Hematopoietic multipotent progenitor cell (in vitro differentiated cells): ENCODE measurements around the gene CCDC34. TPM values are rescaled to one million over a fixed set of nuclear protein-coding genes. Genes with fewer than 3 reads are reported as not detected.

ENCODE experiments used
- DNase-seq, 3 donors: peaks; one replicate each; pipeline ENCODE4 v3.0.0-alpha.2; 2011 to 2015; ENCODE audit warnings: low read depth in 2 of 3, low spot score in 2 of 3
- total RNA-seq: library from RNA; depleted of rRNA; stranded (reverse); fragments of >200 nt; gene quantifications from one replicate; pipeline ENCODE4 v1.2.3, GENCODE V29; 2012

The CCDC34 gene
- total RNA-seq, result 3.5 TPM

- peak; percentile 86 to 95 (median 92) for DNase-seq
These were observed at the start of gene CCDC34 for GRCh38 chr11:27362749-27363575. CCDC34 (minus strand) TSS chr11:27363215; CDS start chr11:27363194, 21 bp downstream.

- no peak for DNase-seq
These were observed 49.2 kb upstream of the CCDC34 start for GRCh38 chr11:27412192-27412691.

- no peak for DNase-seq
These were observed 48.3 kb upstream of the CCDC34 start for GRCh38 chr11:27411328-27411727.

- DNase-seq, result no peak
These were observed 47.3 kb upstream of the CCDC34 start for GRCh38 chr11:27410272-27410671.

GRCh38 chr11:27409742-27410141 lies 46.7 kb upstream of the CCDC34 start:
- no peak for DNase-seq

GRCh38 chr11:27409049-27409448 lies 46.0 kb upstream of the CCDC34 start:
- no peak for DNase-seq

- no peak for DNase-seq
These were observed 45.3 kb upstream of the CCDC34 start for GRCh38 chr11:27408246-27408800.

GRCh38 chr11:27406498-27407354 lies 43.7 kb upstream of the CCDC34 start:
- DNase-seq, result no peak

- no peak for DNase-seq
These were observed 42.1 kb upstream of the CCDC34 start for GRCh38 chr11:27405134-27405533.

DNA sequence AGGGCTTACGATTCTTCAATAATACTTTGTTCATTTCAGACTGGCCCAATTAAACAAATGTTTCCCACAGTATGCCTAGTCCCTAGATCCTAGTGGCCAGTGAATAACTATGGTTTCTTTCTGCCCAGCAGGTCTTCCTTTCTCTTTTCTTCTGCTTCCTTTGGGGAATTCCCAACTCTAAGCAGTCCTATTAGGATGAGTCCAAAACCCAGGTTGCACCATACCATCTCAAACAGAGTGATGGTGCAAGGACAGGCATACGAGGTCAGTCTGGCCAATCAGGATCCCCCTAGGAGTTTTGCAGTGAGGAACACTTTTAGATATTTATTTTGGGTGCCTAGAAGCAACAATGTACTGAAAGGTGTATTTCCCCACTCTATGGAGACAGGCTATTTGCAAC lies 41.4 kb upstream of the CCDC34 start:
- DNase-seq, result no peak

GRCh38 chr11:27403195-27403594 lies 40.2 kb upstream of the CCDC34 start:
- no peak for DNase-seq

DNA sequence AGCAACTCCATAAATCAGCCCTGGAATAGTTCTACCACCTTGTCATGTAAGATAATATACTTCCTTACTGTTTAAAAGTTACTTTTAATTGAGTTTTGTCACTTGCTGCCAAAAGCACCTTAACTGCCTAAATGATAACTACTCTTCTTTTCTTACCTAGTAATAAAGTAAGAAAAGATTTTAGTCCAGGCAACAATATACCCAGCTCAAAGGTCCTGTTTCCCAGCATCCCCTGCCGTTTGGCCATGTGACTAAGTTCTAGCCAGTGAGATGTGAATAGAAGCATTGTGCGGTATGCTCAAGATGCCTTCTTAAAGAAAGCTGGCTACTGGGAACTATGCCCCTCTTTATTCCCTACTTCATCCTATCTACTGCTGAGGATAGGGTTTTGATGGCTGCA lies 39.4 kb upstream of the CCDC34 start:
- no peak for DNase-seq

DNA sequence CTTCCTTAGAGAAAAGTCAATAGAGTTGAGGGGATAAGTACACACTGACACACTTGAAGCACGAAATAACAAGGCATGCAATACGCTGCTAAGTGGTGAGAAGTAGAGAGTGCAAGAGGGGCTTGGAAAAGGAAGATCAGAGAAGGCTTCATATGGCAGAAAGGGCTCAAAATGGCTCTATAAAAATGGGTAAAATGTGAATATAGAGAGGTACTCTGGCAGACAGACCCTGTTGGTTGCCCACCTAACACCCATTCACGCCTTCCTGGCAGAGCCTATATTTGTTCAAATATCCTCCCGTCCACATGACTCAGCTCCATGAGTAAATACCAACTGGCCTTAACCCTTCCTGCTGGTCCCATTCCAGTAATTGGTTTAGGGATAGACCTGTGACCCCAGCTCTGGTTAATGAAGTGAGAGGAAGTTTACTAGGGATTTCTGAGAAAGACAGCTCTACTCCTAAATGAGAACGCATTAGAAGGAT lies 38.9 kb upstream of the CCDC34 start:
- no peak for DNase-seq

- no peak for DNase-seq
These were observed 38.3 kb upstream of the CCDC34 start for GRCh38 chr11:27401280-27401832.

- DNase-seq, result no peak
These were observed 35.4 kb upstream of the CCDC34 start for GRCh38 chr11:27398400-27398770.

GRCh38 chr11:27397624-27398399 lies 34.8 kb upstream of the CCDC34 start:
- no peak for DNase-seq

DNA sequence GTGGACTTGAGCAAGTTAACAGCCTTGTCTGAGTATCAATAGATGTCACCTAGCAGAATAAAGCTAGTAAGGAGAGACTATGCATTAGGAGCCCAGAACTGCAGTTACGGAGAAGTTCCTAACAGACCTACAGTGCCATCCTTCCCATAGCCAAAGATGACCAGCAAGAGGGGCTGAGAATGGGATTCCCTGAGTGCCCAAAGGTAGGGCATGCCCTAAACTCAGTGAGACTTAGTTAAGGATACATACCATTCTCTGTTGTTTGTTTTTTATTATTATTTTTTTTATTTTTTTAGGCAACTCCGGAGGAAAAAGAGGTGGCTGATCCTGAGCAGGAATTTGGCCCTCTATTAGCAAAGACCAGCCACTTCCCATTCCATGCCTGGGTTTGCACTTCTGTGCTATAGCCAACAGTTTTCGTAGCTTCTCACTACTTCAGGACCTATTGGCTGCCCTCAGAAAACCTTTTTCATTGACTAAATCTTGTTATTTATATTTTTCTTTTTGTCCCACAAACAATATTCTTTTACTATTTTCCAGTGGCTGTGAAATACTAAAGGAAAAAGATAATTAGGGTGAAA lies 33.3 kb upstream of the CCDC34 start:
- DNase-seq, result no peak

DNA sequence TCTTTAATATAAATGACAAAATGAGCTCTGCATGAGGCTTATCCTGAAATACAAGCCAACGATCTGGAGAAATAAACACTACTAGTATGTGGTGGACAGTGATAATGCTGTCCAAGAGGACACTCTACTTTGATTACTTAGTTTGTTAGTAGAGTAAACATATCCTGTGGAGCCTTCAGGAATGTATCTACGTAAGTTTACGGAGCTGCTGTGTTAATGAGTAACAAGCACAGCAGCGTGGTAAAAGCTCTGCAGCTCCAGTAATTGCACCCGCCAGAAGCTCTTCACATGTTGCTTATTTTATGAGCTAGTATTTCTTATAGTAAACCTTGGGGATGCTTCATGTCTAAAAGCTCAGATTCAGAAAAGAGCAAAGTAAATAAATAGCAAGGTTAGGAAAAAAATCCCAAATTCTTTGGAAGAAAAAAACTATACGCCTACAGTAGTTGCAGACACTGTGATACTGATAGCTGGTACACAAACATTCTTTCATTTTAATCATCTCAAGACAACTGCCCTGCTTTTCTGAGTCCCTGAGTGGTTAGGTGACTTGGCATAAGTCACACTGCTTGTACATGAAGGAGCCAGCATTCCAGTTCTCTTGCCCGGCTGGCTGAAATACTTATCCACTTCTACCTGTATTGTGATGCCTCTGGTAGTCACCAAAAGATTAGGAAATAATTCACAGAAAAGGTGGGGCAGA lies 32.7 kb upstream of the CCDC34 start:
- no peak for DNase-seq

DNA sequence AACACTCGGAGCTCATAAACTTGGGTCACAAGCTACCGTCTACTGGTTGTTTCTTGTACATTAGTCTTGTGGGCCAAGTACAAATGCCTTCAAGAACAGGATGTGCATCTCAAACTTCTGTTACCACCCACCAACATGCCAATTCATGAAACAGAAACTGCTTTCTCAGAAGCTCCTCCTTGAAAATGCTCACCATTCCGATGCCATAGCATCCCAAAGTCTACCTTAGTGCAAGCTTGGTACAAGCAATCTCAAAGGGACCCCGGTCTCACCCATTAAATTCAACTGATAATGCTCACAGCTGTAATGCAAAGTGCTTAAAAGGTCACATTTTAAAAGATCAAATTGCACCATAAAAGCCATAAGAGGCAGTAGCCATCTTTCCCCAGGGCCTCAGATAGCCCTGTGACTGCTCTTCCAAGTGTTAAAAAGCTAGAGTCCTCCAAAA lies 31.8 kb upstream of the CCDC34 start:
- DNase-seq, result no peak
